B cell (primary cell): ENCODE results near the gene SULT2A1. TPM values are rescaled to one million over a fixed set of nuclear protein-coding genes. Genes with fewer than 3 reads are reported as not detected.
"Not testable (repeated sequence)": the region's sequence is repeated elsewhere in the genome, so short reads cannot be mapped to it uniquely, and the experiment has no call there.

Experiments
- ATAC-seq: fragments of 200-7000 bp; cut with Tn5 transposase; one replicate; pipeline ENCODE4 v1.10.0; 2021; ENCODE audit warnings: low read depth, mild to moderate bottlenecking, moderate number of reproducible peaks, moderate library complexity
- CTCF ChIA-PET: fragments of 350-600 bp; sonication (Branson Sonifier 250); formaldehyde crosslinking; loops from one replicate; lab custom pipeline; 2021; ENCODE audit warnings: antibody characterized with exemption, inconsistent platforms; lab: Charles Lee
- POLR2A ChIA-PET: fragments of 350-600 bp; sonication (Branson Sonifier 250); formaldehyde crosslinking; loops from one replicate; lab custom pipeline; 2021; ENCODE audit warnings: antibody characterized with exemption; lab: Charles Lee
- DNase-seq: peaks from one replicate; pipeline ENCODE4 v3.0.0; 2013
- H2AFZ ChIP-seq: 2 replicates; pipeline ENCODE4 v1.6.1; 2012; ENCODE audit warnings: mild to moderate bottlenecking, low read depth, low read length; ENCODE audit not compliant: insufficient read depth, poor library complexity, severe bottlenecking
- H3K27ac ChIP-seq, 2 donors: 1 replicate in 1 of 2; 2 replicates in 1 of 2; pipeline ENCODE4 v1.5.1; 2012 to 2013; ENCODE audit warnings: low read length in 2 of 2, mild to moderate bottlenecking in 2 of 2, moderate library complexity in 1 of 2
- H3K27me3 ChIP-seq, 4 experiments: fragments of 200-600 bp in 1 of 4; sonication (generic) in 1 of 4; replicated peaks in 1 of 4; 1 replicate in 2 of 4; 2 replicates in 2 of 4; pipeline versions ENCODE4 v1.6.1 to v1.7.0; 2013 to 2016; ENCODE audit warnings: low read length in 3 of 4, mild to moderate bottlenecking in 2 of 4, mixed read lengths in 1 of 4, moderate library complexity in 1 of 4; ENCODE audit not compliant: insufficient read depth in 4 of 4, control insufficient read depth in 3 of 4; ENCODE audit errors: control extremely low read depth in 1 of 4
- H3K36me3 ChIP-seq, 2 experiments: replicated peaks in 1 of 2; 1 replicate in 1 of 2; 2 replicates in 1 of 2; pipeline versions ENCODE4 v1.6.1 to v1.7.1; 2013; ENCODE audit warnings: low read length in 1 of 2; ENCODE audit not compliant: insufficient read depth in 2 of 2, control insufficient read depth in 1 of 2; ENCODE audit errors: control extremely low read depth in 1 of 2, extremely low read depth in 1 of 2
- H3K4me1 ChIP-seq, 2 donors: fragments of 200-600 bp in 1 of 2; sonication (generic) in 1 of 2; 1 replicate in 1 of 2; 2 replicates in 1 of 2; pipeline versions ENCODE4 v1.5.1 to v1.6.1; 2013 to 2017; ENCODE audit warnings: low read length in 2 of 2; ENCODE audit not compliant: control insufficient read depth in 2 of 2, insufficient read depth in 2 of 2
- H3K4me2 ChIP-seq: replicated peaks from 2 replicates; pipeline ENCODE3; 2012; ENCODE audit warnings: mild to moderate bottlenecking, low read depth, low read length; ENCODE audit not compliant: poor library complexity, severe bottlenecking
- H3K4me3 ChIP-seq, 5 experiments: fragments of 200-600 bp in 1 of 5; sonication (generic) in 1 of 5; 1 replicate in 3 of 5; 2 replicates in 2 of 5; pipeline versions ENCODE4 v1.5.1 to v1.7.0; 2011 to 2016; ENCODE audit warnings: low read length in 4 of 5, mild to moderate bottlenecking in 4 of 5, low read depth in 2 of 5, control low read depth in 1 of 5, moderate library complexity in 1 of 5; ENCODE audit not compliant: insufficient read depth in 1 of 5; ENCODE audit errors: control extremely low read depth in 1 of 5, extremely low read depth in 1 of 5
- H3K79me2 ChIP-seq: fragments of 200-600 bp; sonication (generic); one replicate; pipeline ENCODE4 v1.6.0; 2016; ENCODE audit warnings: low read length; ENCODE audit not compliant: control insufficient read depth, insufficient read depth
- H3K9ac ChIP-seq: fragments of 200-600 bp; sonication (generic); 2 replicates; pipeline ENCODE4 v1.6.1; 2017; ENCODE audit warnings: mild to moderate bottlenecking, low read length, moderate library complexity
- H3K9me3 ChIP-seq, 3 donors: one replicate each; pipeline versions ENCODE4 v1.6.1 to v1.7.1; 2013; ENCODE audit warnings: low read length in 2 of 3; ENCODE audit not compliant: control insufficient read depth in 2 of 3, insufficient read depth in 1 of 3; ENCODE audit errors: control extremely low read depth in 1 of 3
- H4K20me1 ChIP-seq: 2 replicates; pipeline ENCODE4 v1.6.0; 2012; ENCODE audit warnings: mild to moderate bottlenecking, low read length; ENCODE audit not compliant: insufficient read depth, control insufficient read depth, poor library complexity, severe bottlenecking
- H3K27ac Mint-ChIP-seq: one replicate; pipeline ENCODE4 v1.8.0; 2021; ENCODE audit warnings: mixed read lengths
- H3K27me3 Mint-ChIP-seq: one replicate; pipeline ENCODE4 v1.8.0; 2021; ENCODE audit warnings: mixed read lengths
- H3K4me1 Mint-ChIP-seq: one replicate; pipeline ENCODE4 v1.8.0; 2021; ENCODE audit warnings: mixed read lengths
- H3K4me3 Mint-ChIP-seq: one replicate; pipeline ENCODE4 v1.8.0; 2021; ENCODE audit warnings: mixed read lengths
- H3K9me3 Mint-ChIP-seq: one replicate; pipeline ENCODE4 v1.8.0; 2022; ENCODE audit warnings: mixed read lengths; ENCODE audit not compliant: insufficient read depth
- EZH2 ChIP-seq: IDR thresholded peaks from 2 replicates; pipeline ENCODE4 v1.6.1; 2012; ENCODE audit warnings: borderline replicate concordance, low read depth, mild to moderate bottlenecking, moderate library complexity, low read length; ENCODE audit not compliant: insufficient read depth, poor library complexity, severe bottlenecking
- WGBS: methylation state at CpG from one replicate; pipeline ENCODE4 v1.1.5; 2013; ENCODE audit warnings: missing lambda C conversion rate; ENCODE audit not compliant: insufficient coverage; 5-methylcytosine and 5-hydroxymethylcytosine counted together
- intact Hi-C: fragments of 100-400 bp; cut with micrococcal nuclease; formaldehyde crosslinking; loops from one replicate; pipeline ENCODE4 v1.10.0; 2022
- polyA plus RNA-seq: library from polyadenylated mRNA; depleted of rRNA; stranded (reverse); fragments of >200 nt; gene quantifications from 2 replicates; pipeline ENCODE4 v1.2.3, GENCODE V29; 2012
- total RNA-seq, 2 donors: library from RNA; stranded (reverse); fragments of 120-200 nt in 1 of 2; gene quantifications; 1 replicate in 1 of 2; 2 replicates in 1 of 2; pipeline versions ENCODE4 v1.2.3 to v1.2.4, GENCODE V29; 2013 to 2022
- TF ChIP-seq, protein P1 (sequence below): fragments of 200-600 bp; IDR thresholded peaks from one replicate; pipeline ENCODE4 v1.8.0; 2022; ENCODE audit warnings: antibody characterized with exemption, mild to moderate bottlenecking

Gene SULT2A1
- total and polyA plus RNA-seq, 2 donors (not counting 1 experiment from before 2014, with no cell fraction given), result not detected

DNA sequence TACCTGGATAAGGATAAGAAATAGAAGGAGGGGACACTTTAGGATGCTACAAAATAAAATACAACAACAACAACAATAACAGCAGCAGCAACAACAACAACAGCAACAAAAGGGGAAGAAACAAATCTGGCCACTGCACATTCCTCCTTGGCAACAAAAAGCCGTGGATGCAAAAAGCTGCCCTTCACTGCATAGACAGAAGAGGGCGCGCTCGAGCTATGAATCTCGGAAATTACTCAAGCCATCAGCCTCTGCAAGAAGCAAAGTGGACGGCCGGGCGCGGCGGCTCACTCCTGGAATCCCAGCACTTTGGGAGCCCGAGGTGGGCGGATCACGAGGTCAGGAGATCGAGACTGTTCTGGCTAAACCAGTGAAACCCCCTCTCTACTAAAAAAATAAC is 23.2 kb upstream of the SULT2A1 start:
- WGBS, result 3% methylated on average over 4 of the region's 14 CpGs
- POLR2A ChIA-PET, H3K4me1 ChIP-seq, CTCF ChIA-PET, H3K79me2 ChIP-seq, H3K4me2 ChIP-seq, intact Hi-C loops, H3K9ac ChIP-seq, H3K4me3 ChIP-seq, ATAC-seq, H3K27me3 Mint-ChIP-seq, H3K9me3 Mint-ChIP-seq, H3K27me3 ChIP-seq, H3K27ac ChIP-seq, H3K27ac Mint-ChIP-seq, H2AFZ ChIP-seq, H3K36me3 ChIP-seq, DNase-seq, H4K20me1 ChIP-seq, H3K4me1 Mint-ChIP-seq, H3K4me3 Mint-ChIP-seq, H3K9me3 ChIP-seq: not testable (repeated sequence)
- TF ChIP-seq, protein P1, sequence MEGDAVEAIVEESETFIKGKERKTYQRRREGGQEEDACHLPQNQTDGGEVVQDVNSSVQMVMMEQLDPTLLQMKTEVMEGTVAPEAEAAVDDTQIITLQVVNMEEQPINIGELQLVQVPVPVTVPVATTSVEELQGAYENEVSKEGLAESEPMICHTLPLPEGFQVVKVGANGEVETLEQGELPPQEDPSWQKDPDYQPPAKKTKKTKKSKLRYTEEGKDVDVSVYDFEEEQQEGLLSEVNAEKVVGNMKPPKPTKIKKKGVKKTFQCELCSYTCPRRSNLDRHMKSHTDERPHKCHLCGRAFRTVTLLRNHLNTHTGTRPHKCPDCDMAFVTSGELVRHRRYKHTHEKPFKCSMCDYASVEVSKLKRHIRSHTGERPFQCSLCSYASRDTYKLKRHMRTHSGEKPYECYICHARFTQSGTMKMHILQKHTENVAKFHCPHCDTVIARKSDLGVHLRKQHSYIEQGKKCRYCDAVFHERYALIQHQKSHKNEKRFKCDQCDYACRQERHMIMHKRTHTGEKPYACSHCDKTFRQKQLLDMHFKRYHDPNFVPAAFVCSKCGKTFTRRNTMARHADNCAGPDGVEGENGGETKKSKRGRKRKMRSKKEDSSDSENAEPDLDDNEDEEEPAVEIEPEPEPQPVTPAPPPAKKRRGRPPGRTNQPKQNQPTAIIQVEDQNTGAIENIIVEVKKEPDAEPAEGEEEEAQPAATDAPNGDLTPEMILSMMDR, result peak; percentile 61

DNA sequence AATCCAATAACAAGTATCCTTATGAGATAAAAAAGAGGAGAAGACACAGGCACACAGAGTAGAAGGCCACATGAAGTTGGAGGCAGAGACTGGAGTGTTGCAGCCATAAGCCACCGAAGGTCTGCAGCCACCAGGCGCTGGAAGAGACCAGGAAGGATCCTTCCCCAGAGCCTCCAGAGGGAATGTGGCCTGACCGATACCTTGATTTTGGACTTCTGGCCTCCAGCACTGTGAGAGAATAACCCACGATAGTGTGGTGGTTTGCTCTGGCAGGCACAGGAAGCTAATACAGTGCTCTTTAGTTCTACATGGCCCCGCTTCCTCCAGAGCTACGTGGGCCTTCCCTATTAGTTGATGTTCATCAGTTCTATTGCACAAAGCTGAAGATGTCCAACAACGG is 15.3 kb upstream of the SULT2A1 start:
- DNase-seq (no peak), ATAC-seq (no peak)
- H3K27me3 Mint-ChIP-seq, result peaks cover 10% of the 10 kb centered on the region
- H3K4me1 Mint-ChIP-seq, result no peaks in the 10 kb centered on the region
- no peaks in the 10 kb centered on the region for H3K36me3 ChIP-seq
- no peak overlapping the region for H3K27ac Mint-ChIP-seq
- POLR2A ChIA-PET, result no interaction called here
- H3K9ac ChIP-seq, result no peak overlapping the region
- H3K9me3 ChIP-seq, result no peaks in the 10 kb centered on the region
- no peaks in the 10 kb centered on the region for H3K79me2 ChIP-seq
- no peak overlapping the region for H3K4me3 Mint-ChIP-seq
- H3K27ac ChIP-seq, result no peak overlapping the region
- H3K4me2 ChIP-seq, result no peak overlapping the region
- H3K27me3 ChIP-seq, result peaks cover 0 to 2% (median 0%) of the 10 kb centered on the region in 4 experiments
- intact Hi-C loops, result no loop called here
- no peak overlapping the region for H2AFZ ChIP-seq
- H4K20me1 ChIP-seq, result no peaks in the 10 kb centered on the region
- H3K9me3 Mint-ChIP-seq, result no peaks in the 10 kb centered on the region
- H3K4me3 ChIP-seq, result no peak overlapping the region
- CTCF ChIA-PET, result no interaction called here
- TF ChIP-seq, protein P1, result no peak
- no peak for TF ChIP-seq EZH2
- WGBS, result 77% methylated on average over 4 of the region's 7 CpGs
- no peaks in the 10 kb centered on the region for H3K4me1 ChIP-seq
